Astrocyte of the spinal cord (primary cell): Measurements from ENCODE around the gene HIGD1C.

Experiments
- DNase-seq: peaks from one replicate; pipeline ENCODE4 v3.0.0; 2011; ENCODE audit warnings: low read depth, low spot score
- H3K4me3 ChIP-seq: 2 replicates; pipeline ENCODE4 v1.5.1; 2011; ENCODE audit warnings: low read depth, mild to moderate bottlenecking, low read length, moderate library complexity
- in situ Hi-C: cut with HindIII; loops from 2 replicates; pipeline ENCODE4 v1.10.0; 2017; ENCODE audit warnings: low sequenced_read_pairs
- TF ChIP-seq, protein P1 (sequence below): IDR thresholded peaks from 2 replicates; pipeline ENCODE4 v1.5.1; 2012; ENCODE audit warnings: low read depth, mild to moderate bottlenecking, low read length, inconsistent platforms

The HIGD1C gene

DNA sequence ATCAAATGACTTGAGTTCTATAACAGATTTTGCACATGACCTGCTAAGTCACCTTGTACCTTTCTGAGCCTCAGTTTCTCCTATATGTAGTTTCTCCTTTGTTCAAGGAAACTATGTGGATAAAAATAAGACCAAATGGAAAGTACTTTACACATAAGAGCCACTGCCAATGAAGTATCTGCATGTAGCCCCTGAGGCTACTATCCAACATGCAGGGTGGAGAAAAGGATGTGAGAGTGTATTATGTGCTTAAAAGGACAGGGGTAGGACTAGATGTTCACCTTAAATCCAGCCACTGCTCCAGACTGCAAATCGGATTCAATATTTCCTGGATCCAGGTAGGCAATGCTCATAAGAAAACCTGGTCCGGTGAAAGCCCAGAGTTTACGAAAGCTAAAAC, 52.7 kb downstream of the HIGD1C start:
- in situ Hi-C loops: no loop called here
- TF ChIP-seq, protein P1, sequence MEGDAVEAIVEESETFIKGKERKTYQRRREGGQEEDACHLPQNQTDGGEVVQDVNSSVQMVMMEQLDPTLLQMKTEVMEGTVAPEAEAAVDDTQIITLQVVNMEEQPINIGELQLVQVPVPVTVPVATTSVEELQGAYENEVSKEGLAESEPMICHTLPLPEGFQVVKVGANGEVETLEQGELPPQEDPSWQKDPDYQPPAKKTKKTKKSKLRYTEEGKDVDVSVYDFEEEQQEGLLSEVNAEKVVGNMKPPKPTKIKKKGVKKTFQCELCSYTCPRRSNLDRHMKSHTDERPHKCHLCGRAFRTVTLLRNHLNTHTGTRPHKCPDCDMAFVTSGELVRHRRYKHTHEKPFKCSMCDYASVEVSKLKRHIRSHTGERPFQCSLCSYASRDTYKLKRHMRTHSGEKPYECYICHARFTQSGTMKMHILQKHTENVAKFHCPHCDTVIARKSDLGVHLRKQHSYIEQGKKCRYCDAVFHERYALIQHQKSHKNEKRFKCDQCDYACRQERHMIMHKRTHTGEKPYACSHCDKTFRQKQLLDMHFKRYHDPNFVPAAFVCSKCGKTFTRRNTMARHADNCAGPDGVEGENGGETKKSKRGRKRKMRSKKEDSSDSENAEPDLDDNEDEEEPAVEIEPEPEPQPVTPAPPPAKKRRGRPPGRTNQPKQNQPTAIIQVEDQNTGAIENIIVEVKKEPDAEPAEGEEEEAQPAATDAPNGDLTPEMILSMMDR: no peak
- H3K4me3 ChIP-seq: no peak overlapping the region
- no peak for DNase-seq

DNA sequence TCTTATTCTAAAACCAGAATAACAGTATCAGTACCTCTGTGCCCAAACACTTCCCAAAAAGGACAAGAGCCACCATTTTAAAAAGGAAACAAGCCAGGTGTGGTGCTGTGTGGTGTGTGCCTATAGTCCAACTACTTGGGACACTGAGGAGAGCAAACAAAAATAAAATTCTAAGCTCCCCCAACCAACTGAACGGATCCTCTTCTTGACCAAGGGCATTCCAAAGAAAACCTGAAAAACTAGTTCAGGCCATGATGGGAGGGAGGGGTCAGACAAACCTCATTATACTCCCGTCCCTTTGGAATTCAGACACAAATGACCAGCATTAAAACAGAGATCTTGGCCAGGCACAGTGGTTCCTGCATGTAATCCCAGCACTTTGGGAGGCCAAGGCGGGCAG, 53.3 kb downstream of the HIGD1C start:
- in situ Hi-C loops: no loop called here
- no peak overlapping the region for H3K4me3 ChIP-seq
- TF ChIP-seq, protein P1: no peak
- no peak for DNase-seq

DNA sequence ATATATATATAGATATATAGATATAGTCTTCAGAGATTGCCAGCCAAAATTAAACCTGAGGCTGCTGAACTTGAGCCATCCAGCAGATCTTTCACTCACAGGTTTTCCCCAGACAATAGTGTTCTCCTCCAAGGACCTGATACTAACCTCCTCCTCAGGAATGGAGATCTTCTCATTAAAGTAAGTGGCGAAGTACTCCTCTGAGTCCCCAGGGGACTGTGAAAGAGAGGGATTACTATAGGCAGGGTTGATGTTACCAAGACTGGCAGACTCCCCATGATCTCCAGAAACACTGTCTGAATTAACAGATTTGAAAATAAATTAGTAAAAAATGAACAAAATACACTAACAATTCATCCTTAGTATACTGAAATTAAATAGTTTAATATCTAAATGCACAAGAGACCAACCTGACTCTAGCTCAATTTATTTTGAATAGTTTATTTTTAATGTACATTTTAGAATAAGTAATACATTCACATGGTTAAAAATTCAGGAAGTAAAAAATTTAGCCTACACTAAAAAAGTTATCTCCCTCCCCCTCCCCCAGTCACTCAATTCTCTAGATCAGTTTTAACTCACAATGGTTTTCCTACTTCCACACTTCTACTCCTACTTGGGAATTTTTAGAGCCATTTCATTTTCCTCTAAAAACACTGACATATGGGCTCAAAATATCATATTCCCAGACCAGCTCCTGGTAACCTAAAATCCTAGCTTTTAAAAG, 56.1 kb downstream of the HIGD1C start:
- TF ChIP-seq, protein P1: no peak
- H3K4me3 ChIP-seq: no peak overlapping the region
- in situ Hi-C loops: no loop called here
- no peak for DNase-seq

DNA sequence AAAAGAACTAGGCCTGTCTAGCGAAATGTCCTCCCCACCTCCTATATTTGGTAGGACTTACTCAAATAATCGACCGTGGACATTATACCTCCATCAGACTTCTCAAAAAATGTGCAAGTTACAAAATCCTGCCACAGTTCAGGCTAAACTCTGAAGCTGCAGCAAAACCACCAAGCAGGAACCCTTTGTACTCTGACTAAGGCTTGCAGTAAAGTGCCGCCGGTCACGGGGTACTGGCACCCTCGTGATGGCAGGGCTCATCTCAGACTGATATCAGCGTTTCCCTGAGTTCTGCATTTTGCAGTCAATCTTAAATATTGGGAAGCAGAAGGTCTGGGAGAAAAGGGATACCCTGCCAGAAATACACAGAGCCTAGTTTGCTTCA, 56.7 kb downstream of the HIGD1C start:
- no peak overlapping the region for H3K4me3 ChIP-seq
- TF ChIP-seq, protein P1: no peak
- peak; percentile 23 for DNase-seq
- in situ Hi-C loops: no loop called here

DNA sequence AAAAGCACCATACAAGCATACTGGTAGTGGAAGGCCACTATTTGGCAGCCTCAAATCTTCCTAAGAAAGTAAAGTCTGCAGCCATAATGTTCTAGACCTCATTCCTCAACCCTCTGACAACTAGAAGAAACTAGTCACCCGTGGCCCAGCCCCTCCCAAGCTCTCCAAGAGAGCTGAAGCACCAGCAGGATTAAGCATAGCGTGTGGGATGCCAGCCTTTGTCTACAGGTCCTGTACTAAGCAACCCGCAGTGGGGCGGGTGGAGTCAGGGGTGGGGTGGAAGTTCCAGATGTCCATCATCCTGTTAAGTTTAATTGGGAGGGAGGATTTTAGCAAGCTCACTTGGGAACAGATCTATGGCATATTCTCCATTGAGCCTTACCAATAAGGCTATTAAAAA, 59.6 kb downstream of the HIGD1C start:
- in situ Hi-C loops: no loop called here
- DNase-seq: no peak

DNA sequence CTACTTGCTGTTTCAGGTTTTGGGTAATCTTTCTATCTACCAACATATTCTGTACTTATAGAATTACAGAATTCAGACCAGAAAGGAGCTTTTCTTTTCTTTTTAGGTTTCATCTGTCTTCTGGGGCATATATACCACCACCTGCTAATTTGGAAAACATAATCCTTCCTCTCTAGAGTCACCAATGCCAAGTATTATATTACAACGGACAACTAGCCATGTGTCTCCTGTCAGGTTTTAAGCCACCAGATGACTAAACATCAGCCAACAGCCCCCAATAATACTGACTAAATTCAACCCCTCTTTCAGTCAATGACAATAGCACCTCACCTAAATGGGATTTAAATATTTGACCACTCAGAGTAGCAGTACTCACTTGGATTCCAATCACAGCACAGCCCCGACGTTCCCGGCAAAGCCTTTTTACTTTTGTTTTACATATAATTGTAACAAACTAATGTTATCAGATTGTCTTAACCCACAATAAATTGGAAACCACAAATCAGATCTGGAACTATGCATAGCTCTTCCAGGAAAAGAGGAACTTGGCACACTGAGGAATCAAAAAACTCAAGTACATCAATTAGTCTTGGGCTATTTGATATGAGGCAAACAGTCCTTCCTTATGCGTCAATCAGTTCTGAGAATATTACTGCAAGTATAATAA, 60.4 kb downstream of the HIGD1C start:
- in situ Hi-C loops: no loop called here
- no peak overlapping the region for H3K4me3 ChIP-seq
- DNase-seq: no peak
- TF ChIP-seq, protein P1: no peak

More for the DNA sequence above, 59.6 kb downstream of the HIGD1C start:
- TF ChIP-seq, protein P1: no peak
- no peak overlapping the region for H3K4me3 ChIP-seq
